Natural killer cell (primary cell): ENCODE data around the gene BMPR1A. TPM values are rescaled to one million over a fixed set of nuclear protein-coding genes. Genes with fewer than 3 reads are reported as not detected.
A peak's percentile ranks its signal among the peaks of the same experiment; 100 is the strongest.

Source experiments
- ATAC-seq, 3 donors: fragments of 150-1000 bp in 2 of 3; fragments of 200-7000 bp in 1 of 3; cut with Tn5 transposase; 1 replicate in 1 of 3; 2 replicates in 2 of 3; pipeline ENCODE4 v1.10.0; 2021; ENCODE audit warnings: mild to moderate bottlenecking in 2 of 3, moderate library complexity in 2 of 3
- DNase-seq, 2 donors: peaks; one replicate each; pipeline versions ENCODE4 v3.0.0 to v3.0.0-alpha.2; 2013 to 2021; ENCODE audit warnings: mixed read lengths in 1 of 2
- H3K27ac ChIP-seq: one replicate; pipeline ENCODE4 v1.5.1; 2013; ENCODE audit warnings: mild to moderate bottlenecking, low read length
- H3K27me3 ChIP-seq: one replicate; pipeline ENCODE4 v1.6.1; 2013; ENCODE audit warnings: low read length; ENCODE audit not compliant: control insufficient read depth, insufficient read depth
- H3K36me3 ChIP-seq: one replicate; pipeline ENCODE4 v1.6.1; 2013; ENCODE audit warnings: low read length; ENCODE audit not compliant: control insufficient read depth, insufficient read depth
- H3K4me1 ChIP-seq: one replicate; pipeline ENCODE4 v1.6.1; 2013; ENCODE audit warnings: low read length; ENCODE audit not compliant: control insufficient read depth, insufficient read depth
- H3K4me3 ChIP-seq: one replicate; pipeline ENCODE4 v1.5.1; 2013; ENCODE audit warnings: low read length
- H3K9me3 ChIP-seq: one replicate; pipeline ENCODE4 v1.6.1; 2013; ENCODE audit warnings: low read length; ENCODE audit not compliant: control insufficient read depth, insufficient read depth
- H3K27ac Mint-ChIP-seq, 2 donors: one replicate each; pipeline ENCODE4 v1.8.0; 2022; ENCODE audit warnings: mild to moderate bottlenecking in 2 of 2, mixed read lengths in 2 of 2, moderate library complexity in 1 of 2
- H3K27me3 Mint-ChIP-seq, 2 donors: one replicate each; pipeline ENCODE4 v1.8.0; 2022; ENCODE audit warnings: low read depth in 2 of 2, mixed read lengths in 2 of 2
- H3K36me3 Mint-ChIP-seq: one replicate; pipeline ENCODE4 v1.8.0; 2022; ENCODE audit warnings: mixed read lengths
- H3K4me1 Mint-ChIP-seq, 2 donors: one replicate each; pipeline ENCODE4 v1.8.0; 2022; ENCODE audit warnings: mixed read lengths in 2 of 2
- H3K4me3 Mint-ChIP-seq: one replicate; pipeline ENCODE4 v1.8.0; 2022; ENCODE audit warnings: mild to moderate bottlenecking, moderate library complexity, mixed read lengths
- H3K9me3 Mint-ChIP-seq, 2 donors: one replicate each; pipeline ENCODE4 v1.8.0; 2022; ENCODE audit warnings: mixed read lengths in 2 of 2
- WGBS: methylation state at CpG from one replicate; pipeline ENCODE4 v1.1.7; 2013; ENCODE audit warnings: missing lambda C conversion rate; ENCODE audit not compliant: insufficient coverage; 5-methylcytosine and 5-hydroxymethylcytosine counted together
- intact Hi-C: fragments of 100-400 bp; cut with micrococcal nuclease; formaldehyde crosslinking; loops from one replicate; pipeline ENCODE4 v1.14.2; 2022
- total RNA-seq, 4 donors: library from RNA; stranded (reverse); fragments of 120-200 nt in 1 of 4; gene quantifications; one replicate each; pipeline versions ENCODE4 v1.2.3 to v1.2.4, GENCODE V29; 2013 to 2022
- TF ChIP-seq, protein P1 (sequence below): fragments of 200-600 bp; IDR thresholded peaks from one replicate; pipeline ENCODE4 v1.8.0; 2022; ENCODE audit warnings: antibody characterized with exemption

BMPR1A gene
- total RNA-seq, 3 donors from 2014 or later (not counting 1 experiment from before 2014, with no cell fraction given): 5.5 to 8.1 (median 7.7) TPM

DNA sequence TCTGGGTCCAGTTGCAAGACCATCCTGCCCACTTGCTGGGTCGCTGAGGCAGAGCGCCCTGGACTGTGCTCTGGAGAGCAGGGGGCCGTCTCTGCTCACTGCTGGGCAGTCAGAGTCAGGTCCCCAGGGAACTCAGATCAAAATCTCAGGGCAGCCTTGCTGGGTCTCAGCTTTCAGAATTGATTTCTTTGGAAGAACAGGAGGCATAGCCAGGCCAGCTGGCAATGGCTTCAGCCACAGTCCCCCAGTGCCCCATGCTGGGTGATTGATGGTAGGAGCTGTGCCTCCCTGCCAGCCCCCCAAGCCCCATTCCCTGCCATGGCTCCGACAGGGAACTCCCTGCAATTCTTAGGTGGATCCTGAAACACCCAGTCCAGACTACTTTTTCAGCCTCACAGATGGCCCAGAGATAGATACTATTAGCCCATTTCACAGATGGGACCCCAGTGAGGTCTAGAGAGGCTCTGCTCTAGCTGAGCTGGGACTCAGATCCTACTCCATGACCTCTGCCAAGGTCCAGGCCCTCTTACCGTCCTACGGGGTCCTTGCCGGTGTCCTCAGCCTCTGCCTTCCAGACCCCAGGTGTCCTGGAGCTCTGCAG, 200.5 kb downstream of the BMPR1A start:
- intact Hi-C loops: no loop called here
- H3K27ac ChIP-seq: no peak overlapping the region

DNA sequence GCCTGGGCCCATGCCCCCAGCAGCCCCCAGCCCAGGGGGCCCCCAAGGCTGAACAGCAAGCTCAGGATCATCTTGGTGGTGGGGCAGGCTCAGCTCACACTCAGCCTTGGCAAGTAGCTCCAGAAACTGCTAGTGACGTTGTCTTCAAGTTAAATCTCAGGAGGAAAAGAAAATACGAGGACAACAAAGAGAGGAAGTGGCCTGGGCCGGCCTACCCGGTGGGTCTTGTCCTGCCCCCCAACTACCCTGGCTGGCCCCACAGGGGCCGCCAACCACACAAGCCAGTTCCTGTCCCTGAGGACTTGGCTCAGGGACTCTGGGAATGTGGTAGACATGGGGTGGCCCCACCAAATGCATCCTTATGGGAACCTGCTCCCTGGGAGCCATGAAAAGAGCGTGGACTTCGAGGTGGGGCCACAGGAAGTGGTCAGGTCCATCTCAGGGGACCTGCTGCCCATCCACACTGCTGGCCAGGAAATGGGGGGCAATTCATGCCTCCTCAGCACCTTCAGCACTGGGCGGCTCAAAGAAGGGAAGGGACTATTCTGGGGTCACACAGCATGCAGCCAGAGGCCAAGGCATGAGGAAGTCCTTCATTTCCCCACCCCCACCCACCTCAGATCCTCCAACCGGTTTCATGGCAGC, 201.2 kb downstream of the BMPR1A start, which contains the start of gene MMRN2:
Gene MMRN2, minus strand, starts transcription at position 145 of the 645 bp plus-strand sequence. Its CDS starts 74 bp downstream, at position 71.
- H3K9me3 Mint-ChIP-seq: no peaks in the 10 kb centered on the region
- TF ChIP-seq, protein P1, sequence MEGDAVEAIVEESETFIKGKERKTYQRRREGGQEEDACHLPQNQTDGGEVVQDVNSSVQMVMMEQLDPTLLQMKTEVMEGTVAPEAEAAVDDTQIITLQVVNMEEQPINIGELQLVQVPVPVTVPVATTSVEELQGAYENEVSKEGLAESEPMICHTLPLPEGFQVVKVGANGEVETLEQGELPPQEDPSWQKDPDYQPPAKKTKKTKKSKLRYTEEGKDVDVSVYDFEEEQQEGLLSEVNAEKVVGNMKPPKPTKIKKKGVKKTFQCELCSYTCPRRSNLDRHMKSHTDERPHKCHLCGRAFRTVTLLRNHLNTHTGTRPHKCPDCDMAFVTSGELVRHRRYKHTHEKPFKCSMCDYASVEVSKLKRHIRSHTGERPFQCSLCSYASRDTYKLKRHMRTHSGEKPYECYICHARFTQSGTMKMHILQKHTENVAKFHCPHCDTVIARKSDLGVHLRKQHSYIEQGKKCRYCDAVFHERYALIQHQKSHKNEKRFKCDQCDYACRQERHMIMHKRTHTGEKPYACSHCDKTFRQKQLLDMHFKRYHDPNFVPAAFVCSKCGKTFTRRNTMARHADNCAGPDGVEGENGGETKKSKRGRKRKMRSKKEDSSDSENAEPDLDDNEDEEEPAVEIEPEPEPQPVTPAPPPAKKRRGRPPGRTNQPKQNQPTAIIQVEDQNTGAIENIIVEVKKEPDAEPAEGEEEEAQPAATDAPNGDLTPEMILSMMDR: no peak
- Histone ChIP-seq H3K4me3 (no peak within 1 kb of the TSS), H3K4me1 (peaks cover 12% of the 10 kb centered on the region), H3K36me3 (no peaks in the 10 kb centered on the region), H3K9me3 (peaks cover 4% of the 10 kb centered on the region), H3K27me3 (no peaks in the 10 kb centered on the region), H3K27ac (no peak within 1 kb of the TSS)
- no peaks in the 10 kb centered on the region for H3K36me3 Mint-ChIP-seq
- peak within 1 kb of the TSS in 1 of 2 donors; percentile 11 for H3K27ac Mint-ChIP-seq
- intact Hi-C loops: no loop called here
- 44% methylated on average over 9 of the region's 9 CpGs for WGBS
- H3K4me3 Mint-ChIP-seq: no peak within 1 kb of the TSS
- no peak for DNase-seq
- no peaks in the 10 kb centered on the region for H3K4me1 Mint-ChIP-seq
- H3K27me3 Mint-ChIP-seq: no peaks in the 10 kb centered on the region
- ATAC-seq: no peak

More for the DNA sequence above, 200.5 kb downstream of the BMPR1A start:
- no peak for DNase-seq
- Histone ChIP-seq H3K9me3 (peaks cover 10% of the 10 kb centered on the region), H3K27me3 (no peaks in the 10 kb centered on the region), H3K4me1 (peaks cover 7% of the 10 kb centered on the region), H3K4me3 (no peak overlapping the region), H3K36me3 (no peaks in the 10 kb centered on the region)
- H3K4me1 Mint-ChIP-seq: no peaks in the 10 kb centered on the region
- H3K4me3 Mint-ChIP-seq: no peak overlapping the region
- no peak for ATAC-seq
- H3K9me3 Mint-ChIP-seq: peaks cover 1 to 5% of the 10 kb centered on the region in 2 donors
- WGBS: 81% methylated on average over 7 of the region's 7 CpGs
- H3K27me3 Mint-ChIP-seq: no peaks in the 10 kb centered on the region
- peaks cover 5% of the 10 kb centered on the region for H3K36me3 Mint-ChIP-seq
- TF ChIP-seq, protein P1: no peak
- H3K27ac Mint-ChIP-seq: peak overlapping the region in 1 of 2 donors; percentile 11

DNA sequence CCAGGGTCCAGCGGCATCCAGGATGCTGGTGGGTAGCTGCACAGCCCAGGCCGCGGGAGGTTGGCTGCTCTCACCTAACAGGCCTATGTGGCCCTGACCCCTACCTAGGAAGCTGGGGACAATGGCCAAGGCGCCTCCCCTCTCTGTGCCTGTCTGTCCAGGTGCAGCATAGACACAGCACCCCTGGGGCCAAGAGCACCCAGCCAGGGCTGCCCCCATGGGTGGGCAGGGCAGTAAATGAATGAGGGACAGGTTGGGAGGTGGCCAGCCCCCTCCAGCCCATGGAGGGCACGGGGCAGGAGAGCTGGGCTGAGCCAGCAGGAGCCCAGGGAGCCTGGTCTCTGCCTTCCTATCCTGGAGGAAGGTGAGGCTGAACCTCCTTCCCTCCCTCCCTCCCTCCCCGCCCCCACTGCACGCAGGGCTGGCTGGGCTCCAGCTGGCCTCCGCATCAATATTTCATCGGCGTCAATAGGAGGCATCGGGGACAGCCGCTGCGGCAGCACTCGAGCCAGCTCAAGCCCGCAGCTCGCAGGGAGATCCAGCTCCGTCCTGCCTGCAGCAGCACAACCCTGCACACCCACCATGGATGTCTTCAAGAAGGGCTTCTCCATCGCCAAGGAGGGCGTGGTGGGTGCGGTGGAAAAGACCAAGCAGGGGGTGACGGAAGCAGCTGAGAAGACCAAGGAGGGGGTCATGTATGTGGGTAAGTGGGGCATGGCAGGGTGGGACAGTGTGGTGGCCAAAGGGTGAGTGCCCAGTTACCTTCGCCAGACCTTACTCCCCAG, 201.9 kb downstream of the BMPR1A start, which contains the start of gene SNCG:
Gene SNCG, plus strand, starts transcription at position 484 of the 785 bp plus-strand sequence. Its CDS starts 99 bp downstream, at position 583.
- Mint-ChIP-seq H3K36me3 (no peaks in the 10 kb centered on the region), H3K27ac (no peak within 1 kb of the TSS), H3K4me1 (no peaks in the 10 kb centered on the region), H3K9me3 (no peaks in the 10 kb centered on the region), H3K27me3 (no peaks in the 10 kb centered on the region), H3K4me3 (no peak within 1 kb of the TSS)
- Histone ChIP-seq H3K36me3 (no peaks in the 10 kb centered on the region), H3K27me3 (no peaks in the 10 kb centered on the region), H3K9me3 (peaks cover 2% of the 10 kb centered on the region), H3K4me3 (no peak within 1 kb of the TSS), H3K4me1 (peaks cover 13% of the 10 kb centered on the region), H3K27ac (no peak within 1 kb of the TSS)
- DNase-seq: no peak
- 71% methylated on average over 22 of the region's 22 CpGs for WGBS
- intact Hi-C loops: no loop called here
- no peak for ATAC-seq
- TF ChIP-seq, protein P1: no peak
